HepG2 (cell line): ENCODE results near the gene HS3ST3B1.

ENCODE experiments used
- CTCF ChIP-seq: sonication (generic); formaldehyde crosslinking; IDR thresholded peaks from 2 replicates; pipeline ENCODE4 v1.5.0; 2020; ENCODE audit warnings: mild to moderate bottlenecking, missing genetic modification reagents, moderate library complexity
- FOXM1 ChIP-seq: sonication (generic); formaldehyde crosslinking; IDR thresholded peaks from 2 replicates; pipeline ENCODE4 v1.5.0; 2020; ENCODE audit warnings: missing genetic modification reagents
- TCF7L2 ChIP-seq: IDR thresholded peaks from 2 replicates; pipeline ENCODE4 v1.6.1; 2011; ENCODE audit warnings: mild to moderate bottlenecking, low read depth, low read length, moderate library complexity
- ZNF740 ChIP-seq: sonication (generic); formaldehyde crosslinking; IDR thresholded peaks from 2 replicates; pipeline ENCODE4 v1.4.0; 2020; ENCODE audit warnings: missing genetic modification reagents

- TF ChIP-seq CTCF (CRISPR knock-in tag) (no peak), ZNF740 (no peak), TCF7L2 (no peak), FOXM1 (no peak)
Measured at GRCh38 chr17:14331982-14332298, 31.1 kb downstream of the HS3ST3B1 start.
